WTC11 (cell line): ENCODE data around the gene NPVF. TPM values are rescaled to one million over a fixed set of nuclear protein-coding genes. Genes with fewer than 3 reads are reported as not detected.

Experiments
- ATAC-seq: fragments of 200-7000 bp; cut with Tn5 transposase; 2 replicates; pipeline ENCODE4 v1.10.0; 2021; ENCODE audit warnings: mild to moderate bottlenecking, moderate library complexity
- CTCF ChIA-PET: fragments of 300-600 bp; sonication (Branson Sonifier 250); formaldehyde crosslinking; loops from one replicate; lab custom pipeline; 2021; ENCODE audit warnings: antibody characterized with exemption; lab: Charles Lee
- POLR2A ChIA-PET: fragments of 350-600 bp; sonication (Branson Sonifier 250); formaldehyde crosslinking; loops from one replicate; lab custom pipeline; 2021; ENCODE audit warnings: antibody characterized with exemption; lab: Charles Lee
- DNase-seq: peaks from one replicate; pipeline ENCODE4 v3.0.0; 2021; ENCODE audit warnings: low spot score
- H3K27ac Mint-ChIP-seq: 2 replicates; pipeline ENCODE4 v1.8.0; 2021; ENCODE audit warnings: mixed read lengths
- H3K27me3 Mint-ChIP-seq: 2 replicates; pipeline ENCODE4 v1.8.0; 2021; ENCODE audit warnings: low read depth, mild to moderate bottlenecking, moderate library complexity, mixed read lengths
- H3K36me3 Mint-ChIP-seq: 2 replicates; pipeline ENCODE4 v1.8.0; 2021; ENCODE audit warnings: mixed read lengths
- H3K4me1 Mint-ChIP-seq: 2 replicates; pipeline ENCODE4 v1.8.0; 2022; ENCODE audit warnings: mixed read lengths
- H3K4me3 Mint-ChIP-seq: 2 replicates; pipeline ENCODE4 v1.8.0; 2021; ENCODE audit warnings: mild to moderate bottlenecking, moderate library complexity, mixed read lengths
- H3K9me3 Mint-ChIP-seq: 2 replicates; pipeline ENCODE4 v1.8.0; 2021; ENCODE audit warnings: mixed read lengths
- AR ChIP-seq: fragments of 250-450 bp; sonication (Bioruptor Pico); IDR thresholded peaks from 2 replicates; pipeline ENCODE4 v1.9.0; 2021; ENCODE audit warnings: mild to moderate bottlenecking
- ATF6 ChIP-seq: sonication (generic); formaldehyde crosslinking; IDR thresholded peaks from 2 replicates; pipeline ENCODE4 v1.8.1; 2023; ENCODE audit warnings: mild to moderate bottlenecking, missing genetic modification reagents
- E2F1 ChIP-seq: sonication (generic); formaldehyde crosslinking; IDR thresholded peaks from 2 replicates; pipeline ENCODE4 v1.8.0; 2022; ENCODE audit warnings: mild to moderate bottlenecking, missing genetic modification reagents
- GTF2I ChIP-seq: fragments of 250-450 bp; sonication (Bioruptor Pico); conservative IDR thresholded peaks from 2 replicates; pipeline ENCODE4 v1.4.0; 2021; ENCODE audit warnings: mild to moderate bottlenecking
- HMGXB4 ChIP-seq: sonication (generic); formaldehyde crosslinking; IDR thresholded peaks from 2 replicates; pipeline ENCODE4 v1.8.1; 2023; ENCODE audit warnings: mild to moderate bottlenecking, moderate library complexity, missing genetic modification reagents
- IRF2 ChIP-seq: sonication (generic); formaldehyde crosslinking; IDR thresholded peaks from 2 replicates; pipeline ENCODE4 v1.8.0; 2022; ENCODE audit warnings: low read depth, missing genetic modification reagents, borderline replicate concordance
- KAT7 ChIP-seq: sonication (generic); formaldehyde crosslinking; IDR thresholded peaks from 2 replicates; pipeline ENCODE4 v1.8.1; 2023; ENCODE audit warnings: missing genetic modification reagents, mild to moderate bottlenecking, borderline replicate concordance
- MAX ChIP-seq: sonication (generic); formaldehyde crosslinking; IDR thresholded peaks from 2 replicates; pipeline ENCODE4 v1.8.0; 2022; ENCODE audit warnings: mild to moderate bottlenecking, missing genetic modification reagents
- NFE2L1 ChIP-seq: sonication (generic); formaldehyde crosslinking; IDR thresholded peaks from 2 replicates; pipeline ENCODE4 v1.8.1; 2023; ENCODE audit warnings: missing genetic modification reagents
- PRDM15 ChIP-seq: sonication (generic); formaldehyde crosslinking; IDR thresholded peaks from 2 replicates; pipeline ENCODE4 v1.8.0; 2022; ENCODE audit warnings: missing genetic modification reagents
- SMAD3 ChIP-seq: sonication (generic); formaldehyde crosslinking; IDR thresholded peaks from 2 replicates; pipeline ENCODE4 v1.8.0; 2022; ENCODE audit warnings: missing genetic modification reagents, mild to moderate bottlenecking, borderline replicate concordance
- SP1 ChIP-seq: sonication (generic); formaldehyde crosslinking; conservative IDR thresholded peaks from 2 replicates; pipeline ENCODE4 v1.8.1; 2022; ENCODE audit warnings: missing genetic modification reagents
- TCF7 ChIP-seq: sonication (generic); formaldehyde crosslinking; IDR thresholded peaks from 2 replicates; pipeline ENCODE4 v1.8.0; 2022; ENCODE audit warnings: mild to moderate bottlenecking, low read depth, missing genetic modification reagents, moderate library complexity
- ZNF396 ChIP-seq: fragments of 250-450 bp; sonication (Bioruptor Pico); IDR thresholded peaks from 2 replicates; pipeline ENCODE4 v1.8.0; 2021; ENCODE audit warnings: mild to moderate bottlenecking, moderate library complexity, borderline replicate concordance
- ZNF416 ChIP-seq: fragments of 250-450 bp; sonication (Bioruptor Pico); IDR thresholded peaks from 2 replicates; pipeline ENCODE4 v1.9.0; 2021; ENCODE audit warnings: mild to moderate bottlenecking, inconsistent platforms
- ZNF532 ChIP-seq: fragments of 250-450 bp; sonication (Bioruptor Pico); IDR thresholded peaks from 2 replicates; pipeline ENCODE4 v1.9.0; 2021; ENCODE audit warnings: mild to moderate bottlenecking, borderline replicate concordance
- ZSCAN18 ChIP-seq: fragments of 250-450 bp; sonication (Bioruptor Pico); IDR thresholded peaks from 2 replicates; pipeline ENCODE4 v2.1.2; 2022; ENCODE audit warnings: mild to moderate bottlenecking, moderate library complexity
- total RNA-seq: library from RNA; stranded (reverse); gene quantifications from 3 replicates; pipeline ENCODE4 v1.2.3, GENCODE V29; 2021

Gene NPVF
- total RNA-seq, 1 experiment from 2014 or later: not detected

GRCh38 chr7:25192043-25192442 lies 36.2 kb downstream of the NPVF start:
- no peak for DNase-seq
- Mint-ChIP-seq H3K27me3 (peaks cover 25% of the 10 kb centered on the region), H3K4me1 (no peaks in the 10 kb centered on the region), H3K27ac (no peak overlapping the region), H3K4me3 (no peak overlapping the region), H3K36me3 (peaks cover 36% of the 10 kb centered on the region), H3K9me3 (peaks cover 54% of the 10 kb centered on the region)
- ChIA-PET CTCF (interaction anchor here (1.1 kb wide), 1 partner anchor 12 kb away, joined by 7 read pairs; a partner anchor contains a TSS), POLR2A (no interaction called here)
- TF ChIP-seq KAT7 (CRISPR knock-in tag) (no peak), AR (CRISPR knock-in tag) (no peak), HMGXB4 (CRISPR knock-in tag) (no peak), ATF6 (CRISPR knock-in tag) (no peak), TCF7 (no peak), E2F1 (no peak)
- no peak for ATAC-seq

GRCh38 chr7:25189197-25189596 lies 39.1 kb downstream of the NPVF start:
- no peak overlapping the region for H3K27ac Mint-ChIP-seq
- ATAC-seq: no peak
- CTCF ChIA-PET: interaction anchor here (2.3 kb wide), 1 partner anchor 9 kb away, joined by 9 read pairs; a partner anchor contains a TSS
- H3K36me3 Mint-ChIP-seq: peaks cover 13% of the 10 kb centered on the region
- no peaks in the 10 kb centered on the region for H3K4me1 Mint-ChIP-seq
- H3K9me3 Mint-ChIP-seq: peaks cover 27% of the 10 kb centered on the region
- POLR2A ChIA-PET: no interaction called here
- H3K27me3 Mint-ChIP-seq: peaks cover 3% of the 10 kb centered on the region
- H3K4me3 Mint-ChIP-seq: no peak overlapping the region
- no peak for DNase-seq
- TF ChIP-seq IRF2 (CRISPR knock-in tag) (no peak), GTF2I (CRISPR knock-in tag) (no peak), MAX (CRISPR knock-in tag) (no peak), SP1 (CRISPR knock-in tag) (no peak), PRDM15 (no peak), ZNF532 (CRISPR knock-in tag) (no peak), ZSCAN18 (no peak), ZNF416 (CRISPR knock-in tag) (no peak), SMAD3 (CRISPR knock-in tag) (no peak), ZNF396 (CRISPR knock-in tag) (no peak), NFE2L1 (no peak)
